PFSK-1 (cell line): ENCODE results near the gene SUPT3H.

ENCODE experiments used
- FOXP2 ChIP-seq: optimal IDR thresholded peaks from 2 replicates; pipeline ENCODE3; 2011; ENCODE audit warnings: borderline replicate concordance, control low read depth, inconsistent platforms; ENCODE audit not compliant: insufficient read depth; ENCODE audit errors: extremely low read length, extremely low read depth
- POLR2AphosphoS5 ChIP-seq: IDR thresholded peaks from 2 replicates; pipeline ENCODE4 v1.6.1; 2012; ENCODE audit warnings: low read depth, mild to moderate bottlenecking, control low read depth, low read length, moderate library complexity
- SIN3A ChIP-seq: IDR thresholded peaks from 2 replicates; pipeline ENCODE4 v1.6.1; 2012; ENCODE audit warnings: mild to moderate bottlenecking, low read length, moderate library complexity, borderline replicate concordance; ENCODE audit not compliant: insufficient read depth
- TAF1 ChIP-seq: IDR thresholded peaks from 2 replicates; pipeline ENCODE4 v1.6.1; 2012; ENCODE audit warnings: low read length, control low read depth, borderline replicate concordance; ENCODE audit not compliant: insufficient read depth
- TF ChIP-seq, protein P1 (sequence below), 2 experiments: IDR thresholded peaks; 2 replicates each; pipeline versions ENCODE4 v1.6.1 to v1.8.0; 2011 to 2012; ENCODE audit warnings: low read depth in 2 of 2, low read length in 2 of 2, control low read depth in 1 of 2, inconsistent platforms in 1 of 2, mild to moderate bottlenecking in 1 of 2, moderate library complexity in 1 of 2; ENCODE audit not compliant: insufficient read depth in 1 of 2

SUPT3H gene

DNA sequence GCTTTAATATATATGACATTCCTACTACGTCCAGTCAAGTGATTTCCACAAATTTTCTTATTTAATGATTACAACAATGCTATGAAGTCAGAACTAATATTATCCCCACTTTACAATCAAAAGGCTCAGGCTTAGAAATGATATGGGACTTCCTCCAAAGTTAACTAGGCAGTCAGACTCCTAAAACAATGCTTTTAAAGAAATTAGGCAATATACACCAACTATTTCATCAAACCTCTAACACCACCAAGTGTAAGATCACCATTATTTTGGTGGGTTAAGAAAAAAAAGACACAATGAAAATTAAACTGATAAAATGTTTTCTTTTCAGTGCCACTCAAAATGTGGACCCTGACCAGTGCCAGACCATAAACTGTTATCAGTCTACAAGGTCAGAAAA is 305.7 kb downstream of the SUPT3H start:
- no peak for TF ChIP-seq SIN3A
- TF ChIP-seq, protein P1, sequence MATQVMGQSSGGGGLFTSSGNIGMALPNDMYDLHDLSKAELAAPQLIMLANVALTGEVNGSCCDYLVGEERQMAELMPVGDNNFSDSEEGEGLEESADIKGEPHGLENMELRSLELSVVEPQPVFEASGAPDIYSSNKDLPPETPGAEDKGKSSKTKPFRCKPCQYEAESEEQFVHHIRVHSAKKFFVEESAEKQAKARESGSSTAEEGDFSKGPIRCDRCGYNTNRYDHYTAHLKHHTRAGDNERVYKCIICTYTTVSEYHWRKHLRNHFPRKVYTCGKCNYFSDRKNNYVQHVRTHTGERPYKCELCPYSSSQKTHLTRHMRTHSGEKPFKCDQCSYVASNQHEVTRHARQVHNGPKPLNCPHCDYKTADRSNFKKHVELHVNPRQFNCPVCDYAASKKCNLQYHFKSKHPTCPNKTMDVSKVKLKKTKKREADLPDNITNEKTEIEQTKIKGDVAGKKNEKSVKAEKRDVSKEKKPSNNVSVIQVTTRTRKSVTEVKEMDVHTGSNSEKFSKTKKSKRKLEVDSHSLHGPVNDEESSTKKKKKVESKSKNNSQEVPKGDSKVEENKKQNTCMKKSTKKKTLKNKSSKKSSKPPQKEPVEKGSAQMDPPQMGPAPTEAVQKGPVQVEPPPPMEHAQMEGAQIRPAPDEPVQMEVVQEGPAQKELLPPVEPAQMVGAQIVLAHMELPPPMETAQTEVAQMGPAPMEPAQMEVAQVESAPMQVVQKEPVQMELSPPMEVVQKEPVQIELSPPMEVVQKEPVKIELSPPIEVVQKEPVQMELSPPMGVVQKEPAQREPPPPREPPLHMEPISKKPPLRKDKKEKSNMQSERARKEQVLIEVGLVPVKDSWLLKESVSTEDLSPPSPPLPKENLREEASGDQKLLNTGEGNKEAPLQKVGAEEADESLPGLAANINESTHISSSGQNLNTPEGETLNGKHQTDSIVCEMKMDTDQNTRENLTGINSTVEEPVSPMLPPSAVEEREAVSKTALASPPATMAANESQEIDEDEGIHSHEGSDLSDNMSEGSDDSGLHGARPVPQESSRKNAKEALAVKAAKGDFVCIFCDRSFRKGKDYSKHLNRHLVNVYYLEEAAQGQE (IDR thresholded peaks at IDR 0.05; ENCODE audit: insufficient read depth in 1 of 2, low read depth in 2 of 2, low read length in 2 of 2) = no peak
- TF ChIP-seq POLR2AphosphoS5 = no peak
- no peak for TF ChIP-seq FOXP2
- no peak for TF ChIP-seq TAF1

DNA sequence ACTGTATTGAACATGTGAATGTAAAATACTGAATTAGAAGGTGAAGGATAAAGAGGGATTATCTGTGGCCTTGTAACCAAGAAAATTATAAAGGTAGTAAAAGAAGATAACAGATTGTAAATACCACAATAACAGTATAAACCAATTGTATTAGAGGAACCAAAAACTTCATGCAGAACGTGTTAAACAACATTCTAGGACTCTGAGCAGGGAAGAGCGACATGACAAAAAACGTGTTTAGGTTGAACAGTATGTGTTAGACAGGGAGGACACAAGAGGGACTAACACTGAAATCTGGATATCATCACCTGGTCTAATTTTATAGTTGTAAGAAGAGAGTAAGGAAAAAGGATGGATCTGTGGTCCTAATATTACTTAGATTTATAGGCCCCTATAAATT is 308.6 kb downstream of the SUPT3H start:
- TF ChIP-seq POLR2AphosphoS5 (no peak), TAF1 (no peak), FOXP2 (no peak), SIN3A (no peak)
- TF ChIP-seq, protein P1 (IDR thresholded peaks at IDR 0.05; ENCODE audit: insufficient read depth in 1 of 2, low read depth in 2 of 2, low read length in 2 of 2) = no peak

DNA sequence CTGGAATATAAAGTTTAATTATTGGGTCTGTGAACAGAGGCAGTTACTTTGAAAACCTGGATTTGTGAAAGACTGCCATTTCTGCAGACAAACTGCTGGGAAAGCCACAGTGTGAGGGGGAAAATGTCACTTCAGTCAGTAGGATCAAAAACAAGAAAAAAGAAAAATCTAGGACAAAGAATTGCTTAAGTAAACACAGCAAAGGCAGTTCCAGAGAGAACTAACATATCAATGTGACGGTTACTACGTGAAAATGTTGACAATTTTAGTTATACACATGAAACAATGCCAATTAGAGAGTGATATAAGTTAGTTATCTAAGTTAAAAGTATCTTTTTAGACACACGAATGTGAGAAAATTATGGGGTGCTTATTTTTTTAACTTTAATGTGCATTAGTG is 320.0 kb downstream of the SUPT3H start:
- TF ChIP-seq, protein P1 (IDR thresholded peaks at IDR 0.05; ENCODE audit: insufficient read depth in 1 of 2, low read depth in 2 of 2, low read length in 2 of 2) = no peak
- TF ChIP-seq FOXP2 = no peak
- no peak for TF ChIP-seq TAF1
- TF ChIP-seq SIN3A = no peak
- TF ChIP-seq POLR2AphosphoS5 = no peak

DNA sequence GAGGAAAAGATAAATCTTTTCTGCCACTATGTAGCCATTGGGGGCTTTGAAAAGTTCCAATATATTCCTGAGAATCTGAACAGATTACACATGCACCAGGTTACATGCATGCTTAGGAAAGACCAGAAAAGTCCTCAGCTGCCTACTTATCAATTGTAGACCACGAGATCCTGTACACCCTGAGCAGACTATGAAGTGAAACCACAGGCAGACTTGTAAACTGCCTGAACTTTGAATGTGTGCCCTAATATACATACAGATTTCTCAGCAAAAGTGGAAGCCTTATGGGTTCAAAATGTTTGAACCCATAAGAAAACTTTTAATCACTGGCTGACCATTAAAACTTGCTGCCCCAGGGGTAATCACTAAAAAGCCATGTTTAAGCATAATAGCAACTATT is 323.1 kb downstream of the SUPT3H start:
- TF ChIP-seq SIN3A (no peak), POLR2AphosphoS5 (no peak), TAF1 (no peak), FOXP2 (no peak)
- TF ChIP-seq, protein P1 (IDR thresholded peaks at IDR 0.05; ENCODE audit: insufficient read depth in 1 of 2, low read depth in 2 of 2, low read length in 2 of 2) = no peak

DNA sequence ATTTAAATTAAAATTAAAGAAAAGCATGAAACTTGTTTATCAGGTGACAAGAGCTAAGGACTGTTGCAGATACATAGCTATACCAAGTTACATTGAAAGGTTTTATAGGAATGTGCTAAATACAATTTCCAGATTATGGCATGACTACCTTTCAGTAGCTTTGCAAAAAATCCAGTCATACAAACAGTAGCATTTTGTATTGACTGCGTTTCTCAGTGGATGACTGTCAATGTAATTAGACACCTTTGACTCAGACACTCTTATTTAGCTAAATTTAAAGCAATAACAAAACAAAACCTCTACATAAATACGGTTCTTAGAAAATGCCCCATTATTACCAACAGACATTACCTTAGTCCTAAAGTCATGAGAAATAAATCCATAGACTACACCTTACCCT is 325.4 kb downstream of the SUPT3H start:
- no peak for TF ChIP-seq FOXP2
- TF ChIP-seq SIN3A = no peak
- TF ChIP-seq TAF1 = no peak
- TF ChIP-seq POLR2AphosphoS5 = no peak
- TF ChIP-seq, protein P1 (IDR thresholded peaks at IDR 0.05; ENCODE audit: insufficient read depth in 1 of 2, low read depth in 2 of 2, low read length in 2 of 2) = no peak
